GM10266 (cell line): ENCODE results near the gene GCGR.

Experiments used
- DNase-seq: peaks from one replicate; pipeline ENCODE4 v3.0.0; 2012; ENCODE audit errors: extremely low spot score
- TF ChIP-seq, protein P1 (sequence below): IDR thresholded peaks from 2 replicates; pipeline ENCODE4 v1.5.1; 2012; ENCODE audit warnings: mild to moderate bottlenecking, low read depth; ENCODE audit not compliant: control insufficient read depth, insufficient read depth; ENCODE audit errors: missing control alignments

The GCGR gene

DNA sequence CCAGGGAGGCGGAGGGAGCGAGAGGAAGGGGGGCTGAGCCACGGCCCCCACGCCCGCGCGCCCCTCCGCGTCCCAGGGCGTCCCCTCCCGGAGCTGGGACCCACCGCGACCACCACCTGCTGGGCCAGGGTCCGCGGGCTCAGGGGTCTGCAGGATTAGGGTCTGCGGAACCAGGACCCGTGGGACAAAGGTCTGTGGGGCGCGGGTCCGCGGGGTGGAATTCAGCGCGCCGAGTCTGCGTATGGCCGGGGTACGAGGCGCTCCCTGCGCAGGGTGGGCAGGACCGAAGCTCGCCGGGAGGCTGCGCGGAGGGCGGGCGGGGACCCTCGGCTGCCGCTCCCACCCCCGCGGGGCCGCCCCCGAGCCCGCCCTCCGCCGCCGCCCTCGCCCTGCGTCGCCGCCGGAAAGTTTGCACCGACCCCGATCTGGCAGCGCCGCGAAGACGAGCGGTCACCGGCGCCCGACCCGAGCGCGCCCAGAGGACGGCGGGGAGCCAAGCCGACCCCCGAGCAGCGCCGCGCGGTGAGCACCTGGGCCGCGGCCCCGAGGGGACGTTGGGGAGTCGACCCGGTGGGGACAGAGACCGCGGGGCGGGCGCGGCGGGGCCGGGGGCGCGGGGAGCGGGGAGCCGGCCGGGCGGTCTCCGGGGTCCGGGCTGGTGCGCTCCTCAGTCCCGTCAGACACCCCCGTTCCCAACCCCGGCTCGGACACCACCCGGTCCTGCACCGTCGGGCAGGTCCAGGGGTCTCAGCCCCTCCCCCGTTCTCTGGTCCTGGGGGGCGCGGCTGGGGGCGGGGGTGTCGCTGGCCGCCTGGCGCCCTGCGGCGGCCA, at the start of gene GCGR:
Gene GCGR, plus strand, starts transcription at position 423 of the 831 bp plus-strand sequence. CDS start 4,869 bp downstream, outside the sequence.
- peak; percentile 45 for DNase-seq
- TF ChIP-seq, protein P1, sequence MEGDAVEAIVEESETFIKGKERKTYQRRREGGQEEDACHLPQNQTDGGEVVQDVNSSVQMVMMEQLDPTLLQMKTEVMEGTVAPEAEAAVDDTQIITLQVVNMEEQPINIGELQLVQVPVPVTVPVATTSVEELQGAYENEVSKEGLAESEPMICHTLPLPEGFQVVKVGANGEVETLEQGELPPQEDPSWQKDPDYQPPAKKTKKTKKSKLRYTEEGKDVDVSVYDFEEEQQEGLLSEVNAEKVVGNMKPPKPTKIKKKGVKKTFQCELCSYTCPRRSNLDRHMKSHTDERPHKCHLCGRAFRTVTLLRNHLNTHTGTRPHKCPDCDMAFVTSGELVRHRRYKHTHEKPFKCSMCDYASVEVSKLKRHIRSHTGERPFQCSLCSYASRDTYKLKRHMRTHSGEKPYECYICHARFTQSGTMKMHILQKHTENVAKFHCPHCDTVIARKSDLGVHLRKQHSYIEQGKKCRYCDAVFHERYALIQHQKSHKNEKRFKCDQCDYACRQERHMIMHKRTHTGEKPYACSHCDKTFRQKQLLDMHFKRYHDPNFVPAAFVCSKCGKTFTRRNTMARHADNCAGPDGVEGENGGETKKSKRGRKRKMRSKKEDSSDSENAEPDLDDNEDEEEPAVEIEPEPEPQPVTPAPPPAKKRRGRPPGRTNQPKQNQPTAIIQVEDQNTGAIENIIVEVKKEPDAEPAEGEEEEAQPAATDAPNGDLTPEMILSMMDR: no peak

DNA sequence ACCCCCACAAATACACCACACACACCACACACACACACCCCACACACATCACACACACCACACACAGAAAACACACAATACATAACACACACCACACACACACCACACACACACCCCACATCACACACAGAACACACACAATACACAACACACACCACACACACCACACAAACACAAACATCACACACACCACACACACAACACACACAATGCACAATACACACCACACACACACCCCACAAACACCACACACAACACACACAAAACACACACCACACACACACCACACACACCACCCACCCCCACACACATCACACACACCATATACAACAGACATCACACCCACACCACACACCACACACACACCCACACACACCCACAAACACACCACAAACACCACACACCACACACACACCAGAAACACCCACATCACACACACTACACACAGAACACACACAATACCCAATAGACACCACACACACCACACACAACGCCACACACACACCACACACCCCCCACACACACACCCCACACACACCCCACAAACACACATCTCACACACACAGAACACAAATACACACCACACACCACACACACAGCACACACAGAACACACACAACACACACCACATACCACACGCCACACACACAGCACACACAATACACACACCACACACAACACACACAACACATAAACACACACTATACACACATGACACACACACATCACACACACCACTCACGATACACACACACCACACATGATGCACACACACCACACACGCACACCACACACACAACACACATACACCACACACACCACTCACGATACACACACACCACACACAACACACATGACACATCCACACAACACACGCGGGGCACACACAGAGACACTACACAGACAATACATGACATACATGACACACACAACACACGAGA, 11.0 kb upstream of the GCGR start:
- DNase-seq: no peak
- TF ChIP-seq, protein P1: no peak

DNA sequence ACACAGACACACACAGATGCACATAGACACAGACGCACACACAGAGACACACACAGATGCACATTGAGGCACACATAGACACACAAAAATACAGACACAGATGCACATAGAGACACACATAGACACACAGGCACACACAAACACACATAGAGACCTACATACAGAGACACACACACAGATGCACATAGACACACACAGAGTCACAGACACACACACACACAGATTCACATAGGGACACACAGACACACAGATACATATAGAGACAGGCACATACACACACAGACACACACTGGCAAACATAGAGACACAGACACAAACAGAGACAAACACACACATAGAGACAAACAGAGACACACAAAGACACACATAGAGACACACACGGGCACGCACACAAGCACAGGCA, 9.9 kb upstream of the GCGR start:
- TF ChIP-seq, protein P1: no peak
- no peak for DNase-seq

DNA sequence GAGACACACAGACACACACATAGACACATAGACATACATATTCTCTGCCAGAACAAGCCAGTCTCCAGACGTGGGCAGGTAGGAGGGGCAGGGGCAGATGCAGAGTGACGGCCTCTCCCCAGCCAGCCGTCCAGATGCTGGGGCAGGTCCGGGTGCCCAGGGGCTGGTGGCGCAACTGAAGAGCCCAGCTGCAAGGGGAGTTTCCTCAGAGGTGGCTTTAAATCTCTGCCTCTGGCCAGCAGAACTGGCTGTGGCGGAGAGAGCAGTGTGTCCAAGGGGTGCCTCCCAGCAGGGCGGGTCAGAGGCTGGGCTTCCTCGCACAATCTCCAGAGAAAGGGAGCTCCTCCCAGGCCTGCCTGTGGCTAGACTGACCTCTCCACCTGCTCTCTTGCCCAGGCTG, 9.4 kb upstream of the GCGR start:
- DNase-seq: no peak

DNA sequence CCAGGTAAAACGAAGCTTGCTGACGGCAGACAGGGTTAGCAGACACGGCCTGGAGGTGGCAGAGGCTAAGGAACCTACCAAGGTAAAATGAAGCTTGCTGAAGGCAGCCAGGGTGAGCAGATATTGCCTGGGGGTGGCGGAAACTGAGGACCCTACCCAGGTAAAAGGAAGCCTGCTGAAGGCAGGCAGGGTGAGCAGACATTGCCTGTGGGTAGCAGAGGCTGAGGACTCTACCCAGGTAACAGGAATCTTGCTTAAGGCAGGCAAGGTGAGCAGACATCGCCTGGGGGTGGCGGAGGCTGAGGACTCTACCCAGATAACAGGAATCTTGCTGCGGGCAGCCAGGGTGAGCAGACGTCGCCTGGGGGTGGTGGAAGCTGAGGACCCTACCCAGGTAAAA, 2.6 kb upstream of the GCGR start:
- TF ChIP-seq, protein P1: no peak

More for the DNA sequence above, 9.4 kb upstream of the GCGR start:
- TF ChIP-seq, protein P1: no peak

DNA sequence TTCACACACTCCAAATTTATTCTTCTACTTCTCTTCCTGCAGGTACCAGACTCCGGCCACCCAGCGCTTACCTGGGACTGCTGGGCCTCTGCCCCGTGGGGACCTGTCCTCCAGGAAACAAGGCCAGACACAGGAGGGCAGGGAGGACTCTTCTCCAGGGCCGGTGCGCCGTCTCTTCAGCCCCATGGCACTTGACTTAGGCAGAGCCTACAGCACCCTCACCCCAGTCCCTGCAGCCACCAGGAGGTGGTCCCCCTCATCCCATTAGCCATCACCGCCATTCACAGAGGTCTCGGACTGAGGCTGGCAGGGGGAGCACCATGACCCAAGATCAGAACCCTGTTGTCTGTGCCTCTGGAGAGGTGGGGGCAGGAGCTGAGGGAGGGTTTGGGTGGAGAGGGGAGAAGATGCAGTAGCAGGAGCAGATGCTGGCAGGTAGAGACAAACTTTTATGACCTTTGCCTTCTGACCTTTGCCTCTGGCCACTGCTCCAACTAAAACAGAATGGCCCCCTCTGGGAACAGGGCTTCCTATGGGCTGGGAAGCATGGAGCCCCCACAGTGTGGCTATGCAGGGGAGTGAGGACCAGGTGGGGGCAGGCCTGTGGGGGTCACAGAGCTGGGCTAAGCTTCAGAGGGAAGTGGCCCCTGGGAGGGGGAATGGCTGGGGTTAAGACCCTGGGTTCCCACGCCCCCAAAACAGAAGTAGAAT, 1.7 kb upstream of the GCGR start:
- no peak for DNase-seq
- TF ChIP-seq, protein P1: no peak

More for the DNA sequence above, 2.6 kb upstream of the GCGR start:
- DNase-seq: no peak
